HS-5 (cell line): ENCODE measurements around the gene DHX36.

Experiments used
- DNase-seq: peaks from one replicate; pipeline ENCODE4 v3.0.0-alpha.2; 2012; ENCODE audit warnings: low read depth

The DHX36 gene

DNA sequence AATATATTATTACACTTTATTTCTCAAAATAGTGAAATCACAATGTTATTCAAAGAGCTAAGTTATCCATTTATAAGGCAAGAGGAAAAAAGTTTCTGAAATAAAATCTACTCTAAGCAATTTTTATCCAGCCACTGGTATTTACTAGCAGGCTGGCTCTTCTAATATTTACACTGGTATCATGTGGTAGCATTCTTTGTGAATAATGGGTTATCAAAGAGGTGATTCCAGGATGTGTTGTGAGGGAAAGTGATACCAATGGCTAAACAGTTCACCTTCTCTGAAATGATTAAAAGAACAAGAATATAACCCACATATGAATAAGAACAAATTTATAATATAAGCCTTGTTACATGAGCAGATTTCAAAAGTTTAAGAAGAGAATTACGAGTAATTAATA lies 44.1 kb downstream of the DHX36 start:
- DNase-seq: no peak

DNA sequence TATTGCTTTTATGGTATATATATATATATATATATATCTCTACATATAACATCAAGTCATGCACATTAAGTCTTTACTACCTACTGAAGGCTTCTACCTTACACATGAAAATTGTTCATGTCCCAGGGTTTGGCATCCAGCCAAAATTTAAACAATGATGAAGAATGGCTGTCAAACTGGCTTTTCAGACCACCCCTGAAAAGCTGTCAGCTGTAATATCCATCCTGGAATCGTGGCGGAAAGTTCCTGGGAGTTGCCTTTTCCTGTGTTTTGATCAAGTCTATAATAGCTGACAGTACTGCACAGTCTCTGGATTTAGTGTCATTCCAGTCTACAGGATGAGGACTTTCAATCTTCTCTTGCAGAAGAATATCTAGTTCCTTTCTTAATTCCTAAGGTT lies 48.3 kb downstream of the DHX36 start:
- no peak for DNase-seq

- DNase-seq: no peak
Measured at GRCh38 chr3:154275292-154275691, 49.0 kb downstream of the DHX36 start.

- DNase-seq: no peak
Measured at GRCh38 chr3:154274348-154274747, 49.9 kb downstream of the DHX36 start.

GRCh38 chr3:154273381-154273780 lies 50.9 kb downstream of the DHX36 start:
- no peak for DNase-seq

GRCh38 chr3:154254527-154254926 lies 69.8 kb downstream of the DHX36 start:
- DNase-seq: no peak

DNA sequence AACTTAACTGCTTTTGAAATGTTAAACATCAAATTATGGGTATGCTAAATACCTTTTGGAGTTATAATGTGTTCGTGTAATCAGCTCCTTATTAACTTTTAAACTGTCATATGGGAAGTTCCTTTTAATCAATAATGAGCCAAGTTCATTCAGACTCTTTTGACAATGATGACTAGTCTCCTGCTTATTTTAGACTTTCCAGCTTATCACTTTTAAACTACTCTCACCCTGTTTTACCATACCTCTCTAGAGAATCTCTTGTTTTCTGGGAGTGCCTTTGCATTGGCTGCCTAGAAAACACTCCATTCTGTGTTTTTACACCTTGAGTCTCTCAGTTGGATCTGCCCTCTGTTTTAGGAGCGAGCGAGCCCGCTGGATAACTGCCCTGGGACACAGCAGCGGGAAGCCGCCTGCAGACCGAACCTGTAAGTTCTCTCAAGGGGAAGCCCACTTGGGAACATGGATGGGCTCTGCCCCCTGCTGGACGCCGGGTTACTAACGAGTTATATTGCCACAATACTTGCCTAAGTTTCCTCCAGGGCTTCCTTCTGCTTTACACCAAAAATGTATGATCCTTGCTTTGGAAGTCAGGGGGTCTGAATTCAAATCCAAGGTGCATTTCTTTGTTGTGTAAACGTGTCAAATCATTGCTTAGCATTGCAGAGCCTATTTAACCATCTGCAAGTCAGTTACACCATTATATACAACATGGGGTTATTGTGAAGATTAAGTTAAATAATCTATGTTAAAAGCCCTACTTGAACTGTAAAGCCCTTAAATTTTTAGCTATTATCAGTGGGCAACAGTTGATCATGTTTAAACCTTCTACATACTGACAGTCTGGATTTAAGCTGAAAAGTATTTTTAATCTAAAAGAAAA lies 71.3 kb downstream of the DHX36 start:
- DNase-seq: no peak

DNA sequence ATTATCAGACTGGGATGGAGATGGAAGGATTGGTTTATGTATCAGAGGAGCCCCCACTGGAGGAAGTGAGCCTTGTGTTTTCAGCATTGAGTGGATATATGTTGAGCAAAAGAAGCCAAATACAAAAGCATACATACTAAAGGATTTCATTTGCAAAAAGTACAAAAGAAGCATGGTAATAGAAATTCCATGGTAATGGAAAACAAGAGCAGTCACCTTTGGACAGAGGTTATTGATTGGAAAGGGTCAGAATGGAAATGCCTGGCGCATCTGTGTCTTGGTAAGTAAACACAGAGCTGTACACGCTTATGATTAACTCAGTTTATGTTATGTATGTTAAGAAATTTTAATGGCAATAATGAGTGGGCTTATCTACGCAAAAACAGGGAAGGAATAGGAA lies 72.7 kb downstream of the DHX36 start:
- no peak for DNase-seq

GRCh38 chr3:154250291-154250690 lies 74.0 kb downstream of the DHX36 start:
- DNase-seq: no peak

GRCh38 chr3:154247806-154248415 lies 76.4 kb downstream of the DHX36 start:
- no peak for DNase-seq

DNA sequence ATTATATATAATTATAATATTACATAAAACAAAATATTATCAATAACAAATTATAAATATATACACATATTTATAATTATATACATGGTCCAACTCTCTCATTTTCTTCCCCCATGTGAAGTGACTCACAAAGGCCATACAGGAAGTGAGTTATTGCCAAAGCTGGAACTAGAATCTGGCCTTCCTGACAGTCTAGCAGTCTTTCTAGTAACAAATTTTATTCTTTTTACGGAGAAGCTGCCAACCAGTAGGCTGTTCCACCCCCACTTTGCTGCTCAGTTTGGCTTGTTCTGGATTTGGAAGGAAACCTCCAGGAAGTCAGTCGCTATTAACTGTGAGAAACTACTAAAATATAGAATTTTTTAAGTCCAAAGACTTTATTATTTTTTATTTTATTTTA lies 79.6 kb downstream of the DHX36 start:
- no peak for DNase-seq

DNA sequence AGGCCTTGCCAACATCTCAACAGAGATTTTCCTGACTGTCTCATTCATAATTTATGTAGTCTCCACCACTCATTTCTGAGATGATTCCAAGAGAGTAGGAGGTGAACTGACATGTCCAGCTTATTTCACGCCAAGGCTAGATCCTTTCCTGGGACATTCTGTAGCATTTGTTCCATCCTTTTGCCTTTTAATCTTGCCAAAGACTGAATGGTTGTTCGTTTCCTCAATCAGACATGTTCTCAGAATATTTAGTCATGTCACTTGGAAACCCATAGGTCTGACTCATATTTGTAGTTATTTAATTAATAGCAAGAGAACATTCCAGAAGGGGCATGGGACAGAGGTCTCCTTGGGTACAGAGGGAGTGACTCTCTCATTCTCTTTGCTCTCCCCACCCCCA lies 80.9 kb downstream of the DHX36 start:
- DNase-seq: no peak

GRCh38 chr3:154242766-154243165 lies 81.5 kb downstream of the DHX36 start:
- DNase-seq: no peak

DNA sequence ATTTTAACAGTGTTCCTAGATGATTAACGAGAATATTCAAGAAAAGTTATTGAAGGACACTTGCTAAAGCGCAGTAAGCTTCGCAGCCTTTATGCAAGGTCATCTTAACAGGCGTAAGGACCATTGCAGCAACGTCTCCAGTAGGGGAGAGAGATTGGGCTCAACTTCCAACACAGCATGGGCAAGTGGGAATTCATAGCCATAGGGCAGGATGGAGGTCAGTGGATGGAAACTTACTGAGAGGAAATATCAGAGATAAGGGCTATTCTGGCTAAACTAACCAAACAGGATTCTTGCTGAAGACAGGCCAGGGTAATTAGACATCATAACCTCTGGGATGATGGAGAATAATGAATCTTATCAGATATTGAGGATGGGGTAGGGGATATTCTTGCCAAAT lies 82.8 kb downstream of the DHX36 start:
- no peak for DNase-seq

- no peak for DNase-seq
Measured at GRCh38 chr3:154240235-154240634, 84.1 kb downstream of the DHX36 start.

GRCh38 chr3:154236331-154236730 lies 88.0 kb downstream of the DHX36 start:
- no peak for DNase-seq

GRCh38 chr3:154235330-154235729 lies 89.0 kb downstream of the DHX36 start:
- DNase-seq: no peak

- DNase-seq: no peak
Measured at GRCh38 chr3:154229217-154229590, 95.1 kb downstream of the DHX36 start.

DNA sequence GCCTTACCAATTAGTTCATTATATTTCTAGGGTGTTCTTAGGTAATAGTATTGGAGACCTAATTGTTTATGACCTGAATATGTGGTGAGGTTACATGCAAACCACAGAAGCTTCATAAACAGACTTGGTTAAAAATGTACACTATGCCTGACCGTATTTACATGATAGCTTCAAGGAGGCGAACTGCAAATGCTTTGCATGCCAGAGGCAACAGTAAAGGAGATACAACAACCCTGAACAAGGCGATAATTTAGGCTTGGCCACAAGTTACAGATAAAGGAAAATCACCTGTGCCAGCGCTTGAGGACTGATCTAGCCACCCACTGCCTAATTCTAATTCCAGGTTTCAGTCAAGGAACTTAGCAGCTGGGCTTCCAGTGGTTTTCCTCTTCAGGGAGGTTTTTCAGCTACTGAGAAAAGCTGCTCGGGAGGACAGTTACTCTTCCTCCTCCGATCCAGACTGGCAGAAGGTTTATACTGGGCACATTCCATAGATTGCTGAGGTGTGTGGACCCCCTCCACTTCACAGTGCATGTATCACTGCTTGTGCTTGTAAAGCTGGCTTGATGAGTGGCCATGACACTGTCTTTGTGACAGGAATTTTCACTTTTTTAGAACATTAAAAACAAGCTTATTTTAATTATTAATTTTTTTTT lies 95.6 kb downstream of the DHX36 start:
- DNase-seq: no peak

- no peak for DNase-seq
Measured at GRCh38 chr3:154227531-154227930, 96.8 kb downstream of the DHX36 start.

DNA sequence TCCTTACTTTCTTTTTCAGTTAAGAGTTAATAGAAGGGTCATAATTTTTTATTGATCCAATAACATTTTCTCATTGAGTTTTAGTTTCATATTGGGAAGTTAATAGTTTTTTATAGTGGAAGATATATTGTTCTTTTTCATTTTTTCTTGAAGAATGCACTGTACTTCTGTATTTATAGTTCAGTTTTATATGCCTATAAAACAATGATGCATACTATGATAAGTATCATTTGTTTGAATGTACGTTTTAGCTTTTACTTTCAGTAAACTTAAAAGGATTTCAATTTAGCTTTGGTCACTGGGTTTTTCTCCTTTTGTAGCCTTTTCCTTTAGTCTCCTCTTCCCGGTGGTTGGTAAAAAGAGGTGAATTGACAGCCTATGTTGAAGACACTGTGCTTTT lies 98.8 kb downstream of the DHX36 start:
- no peak for DNase-seq

DNA sequence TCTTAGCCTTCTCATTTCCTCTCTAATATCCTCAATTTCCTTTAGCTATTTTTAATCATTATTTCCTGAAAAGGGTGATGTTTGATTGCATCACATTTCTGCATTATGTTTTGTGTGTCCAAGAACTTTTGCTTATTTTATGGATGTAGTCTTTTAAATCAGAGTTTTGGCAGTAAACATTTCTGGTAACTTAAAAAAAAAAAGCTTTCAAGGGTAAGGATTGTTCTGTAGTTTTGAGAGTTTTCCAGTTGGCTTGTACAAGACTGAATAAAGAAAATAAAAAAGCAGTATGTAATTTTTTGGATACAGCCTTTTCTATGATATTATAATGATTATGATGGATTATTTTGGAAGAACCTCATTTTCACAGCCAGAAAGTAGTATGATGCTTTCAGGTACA lies 99.4 kb downstream of the DHX36 start:
- no peak for DNase-seq

DNA sequence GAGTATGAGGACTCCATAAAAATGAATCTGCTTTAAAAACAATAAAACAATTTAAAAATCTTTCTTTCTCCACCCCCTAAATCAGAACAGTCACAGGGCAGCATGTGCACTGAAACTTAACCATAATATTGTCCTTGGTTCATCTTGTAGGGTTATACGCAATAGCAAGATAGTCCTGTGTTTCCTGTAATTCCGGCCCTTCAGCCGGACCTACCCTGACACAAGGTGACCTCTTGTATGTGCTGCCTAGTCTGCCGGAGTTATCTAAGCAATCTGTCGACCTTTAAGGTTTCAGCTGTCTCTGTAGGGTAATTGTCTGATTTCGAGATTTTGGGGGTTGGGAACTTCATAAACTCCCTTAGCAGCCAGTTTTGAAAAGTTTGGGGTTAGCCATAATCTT lies 99.9 kb downstream of the DHX36 start:
- no peak for DNase-seq
